ENCODE measurements around the gene DAPK1.

DAPK1 gene

GRCh38 chr9:87618226-87618625 is 120.6 kb downstream of the DAPK1 start:
- DNase-seq = no peak

GRCh38 chr9:87618931-87619330 is 121.3 kb downstream of the DAPK1 start:
- no peak for DNase-seq

- no peak for DNase-seq
These were observed 121.7 kb downstream of the DAPK1 start for GRCh38 chr9:87619346-87619745.

GRCh38 chr9:87620731-87621322 is 123.2 kb downstream of the DAPK1 start:
- DNase-seq = no peak

GRCh38 chr9:87622098-87622497 is 124.4 kb downstream of the DAPK1 start:
- DNase-seq = no peak

GRCh38 chr9:87622923-87623322 is 125.3 kb downstream of the DAPK1 start:
- no peak for DNase-seq

- no peak for DNase-seq
These were observed 130.7 kb downstream of the DAPK1 start for GRCh38 chr9:87628346-87628745.

- DNase-seq = no peak
These were observed 131.4 kb downstream of the DAPK1 start for GRCh38 chr9:87629104-87629503.

GRCh38 chr9:87630266-87630665 is 132.6 kb downstream of the DAPK1 start:
- DNase-seq = no peak

- no peak for DNase-seq
These were observed 133.2 kb downstream of the DAPK1 start for GRCh38 chr9:87630846-87631245.

- no peak for DNase-seq
These were observed 138.2 kb downstream of the DAPK1 start for GRCh38 chr9:87635656-87636501.

GRCh38 chr9:87638292-87638691 is 140.6 kb downstream of the DAPK1 start:
- no peak for DNase-seq

- no peak for DNase-seq
These were observed 142.3 kb downstream of the DAPK1 start for GRCh38 chr9:87639949-87640348.

GRCh38 chr9:87640385-87640795 is 142.7 kb downstream of the DAPK1 start:
- DNase-seq = no peak

- DNase-seq = no peak
These were observed 143.4 kb downstream of the DAPK1 start for GRCh38 chr9:87641067-87641466.

- DNase-seq = no peak
These were observed 144.9 kb downstream of the DAPK1 start for GRCh38 chr9:87642330-87643106.

- DNase-seq = no peak
These were observed 145.5 kb downstream of the DAPK1 start for GRCh38 chr9:87643107-87643650.

- no peak for DNase-seq
These were observed 146.3 kb downstream of the DAPK1 start for GRCh38 chr9:87643778-87644570.

GRCh38 chr9:87644659-87645058 is 147.0 kb downstream of the DAPK1 start:
- no peak for DNase-seq

GRCh38 chr9:87646546-87646945 is 148.9 kb downstream of the DAPK1 start:
- DNase-seq = no peak

- DNase-seq = no peak
These were observed 149.4 kb downstream of the DAPK1 start for GRCh38 chr9:87647114-87647513.

- no peak for DNase-seq
These were observed 150.9 kb downstream of the DAPK1 start for GRCh38 chr9:87648606-87649005.
